GM12801 (cell line): Measurements from ENCODE around the gene ALOX12B.

Experiments
- CTCF ChIP-seq: IDR thresholded peaks from one replicate; pipeline ENCODE4 v1.5.1; 2011; ENCODE audit warnings: control low read depth; ENCODE audit not compliant: insufficient read length; ENCODE audit errors: extremely low read depth

The ALOX12B gene

GRCh38 chr17:8087075-8087951, at the start of gene ALOX12B:
TSS of gene ALOX12B (minus strand) at chr17:8087716. CDS start at chr17:8087442, 274 bp downstream.
- TF ChIP-seq CTCF = no peak

GRCh38 chr17:8133941-8134340, 46.4 kb upstream of the ALOX12B start:
- TF ChIP-seq CTCF = no peak

DNA sequence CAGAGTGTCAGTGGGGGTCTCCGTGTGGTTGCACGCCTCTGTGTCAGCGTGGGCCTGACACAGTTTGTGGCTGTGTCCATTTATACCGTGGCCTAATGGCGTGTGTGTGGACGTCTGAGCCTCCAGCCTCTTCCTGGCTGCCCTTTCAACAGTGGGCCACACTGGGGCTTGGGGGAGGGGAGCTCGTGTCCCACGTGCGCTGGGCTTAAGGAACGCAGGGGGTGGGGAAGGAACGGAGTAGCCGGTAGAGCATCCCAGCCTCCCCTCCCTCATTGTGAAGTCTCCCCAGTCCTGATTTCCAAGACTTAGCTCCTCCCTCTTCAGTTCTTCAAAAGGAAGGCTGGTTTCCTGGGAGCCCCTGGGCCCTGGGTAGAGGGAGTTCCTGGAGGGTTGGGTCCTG, 45.9 kb upstream of the ALOX12B start:
- no peak for TF ChIP-seq CTCF

- TF ChIP-seq CTCF = no peak
These were observed 44.4 kb upstream of the ALOX12B start for GRCh38 chr17:8131844-8132441.

GRCh38 chr17:8128125-8128784, 40.7 kb upstream of the ALOX12B start:
- no peak for TF ChIP-seq CTCF

DNA sequence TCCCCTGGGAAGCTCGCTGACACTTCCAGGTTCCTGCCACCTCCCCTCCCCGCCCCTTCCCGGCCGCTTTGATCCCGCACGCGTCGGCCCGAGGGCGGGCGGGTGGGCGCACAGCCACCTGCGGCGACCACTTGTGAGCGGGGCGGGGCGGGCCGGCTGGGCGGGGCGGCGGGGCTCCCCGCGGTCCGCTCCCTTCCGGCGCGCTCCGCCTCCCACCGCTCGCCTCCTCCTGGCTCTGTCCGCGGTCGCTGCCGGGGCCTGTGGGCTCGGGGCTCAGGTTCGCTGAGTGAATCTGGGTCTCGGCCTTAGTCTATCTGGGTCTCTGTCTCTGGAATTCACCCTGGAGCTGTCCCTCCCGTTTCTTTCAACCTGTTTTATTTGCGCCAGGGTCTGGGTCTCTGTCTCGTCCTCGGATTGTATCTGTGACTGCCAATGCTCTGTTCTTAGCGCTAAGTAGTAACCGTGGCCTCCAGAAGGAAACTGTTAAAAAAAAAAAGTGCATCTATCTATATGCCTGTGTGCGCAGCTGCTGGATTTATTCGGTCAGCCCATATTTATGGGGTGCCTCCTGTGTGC, 39.1 kb upstream of the ALOX12B start:
- no peak for TF ChIP-seq CTCF

DNA sequence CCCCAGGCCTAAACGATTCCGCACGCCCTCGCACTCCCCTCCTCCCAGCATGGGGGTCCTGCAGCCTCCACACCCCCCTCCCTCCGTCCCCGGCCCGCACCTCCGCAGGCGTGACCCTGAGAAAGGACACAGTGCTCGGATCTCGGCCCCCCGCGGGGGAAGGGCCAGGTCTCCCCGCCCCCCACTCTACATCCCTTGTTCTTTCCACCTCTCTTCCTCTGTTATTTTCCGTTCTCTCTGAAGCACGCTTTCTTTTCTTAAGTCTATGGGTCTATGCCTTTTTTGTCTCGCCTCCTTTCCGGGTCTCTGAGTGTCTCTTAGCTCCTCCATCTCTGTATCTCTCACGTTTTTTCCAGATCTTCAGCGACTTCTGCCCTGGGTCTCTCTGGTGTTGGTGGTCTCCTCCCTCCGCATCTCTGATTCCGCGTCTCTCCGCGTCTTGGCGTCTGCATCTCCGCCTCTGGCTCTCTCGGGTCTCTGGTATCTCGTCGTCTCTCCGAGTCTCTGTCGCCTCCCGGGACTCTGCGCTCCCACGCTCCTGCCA, 38.5 kb upstream of the ALOX12B start:
- no peak for TF ChIP-seq CTCF
